Body of pancreas (tissue), 4 donors: ENCODE measurements around the gene VCAN. TPM values are rescaled to one million over a fixed set of nuclear protein-coding genes. Genes with fewer than 3 reads are reported as not detected.

Experiments
- ATAC-seq: fragments of 150-250 bp; one replicate; pipeline ENCODE4 v1.9.1; 2016
- DNase-seq, 4 donors: peaks; one replicate each; pipeline ENCODE4 v3.0.0-alpha.2; 2019
- H3K27ac ChIP-seq, 4 donors: fragments of 200-600 bp; sonication (generic); 1 replicate in 3 of 4; 2 replicates in 1 of 4; pipeline versions ENCODE4 v1.5.1 to v1.6.1; 2016 to 2019; ENCODE audit warnings: mild to moderate bottlenecking in 1 of 4, mixed read lengths in 1 of 4, moderate library complexity in 1 of 4
- H3K27me3 ChIP-seq, 2 donors: fragments of 200-600 bp; sonication (generic); one replicate each; pipeline ENCODE4 v1.6.0; 2016; ENCODE audit warnings: mild to moderate bottlenecking in 1 of 2
- H3K36me3 ChIP-seq, 2 donors: fragments of 200-600 bp; sonication (generic); replicated peaks in 1 of 2; 2 replicates each; pipeline ENCODE4 v1.5.1; 2016; ENCODE audit warnings: low read depth in 2 of 2; ENCODE audit not compliant: insufficient read depth in 1 of 2
- H3K4me1 ChIP-seq: fragments of 200-600 bp; sonication (generic); one replicate; pipeline ENCODE4 v1.6.0; 2016
- H3K4me3 ChIP-seq, 2 donors: fragments of 200-600 bp; sonication (generic); 1 replicate in 1 of 2; 2 replicates in 1 of 2; pipeline ENCODE4 v1.5.1; 2016 to 2019
- H3K9me3 ChIP-seq, 3 donors: fragments of 200-600 bp; sonication (generic); 1 replicate in 2 of 3; 2 replicates in 1 of 3; pipeline ENCODE4 v1.5.1; 2016
- CTCF ChIP-seq, 7 experiments: fragments of 450-650 bp in 4 of 7; fragments of 200-600 bp in 3 of 7; sonication (generic) in 3 of 7; IDR thresholded peaks; one replicate each; pipeline ENCODE4 v1.5.1; 2016 to 2019; ENCODE audit warnings: antibody characterized with exemption in 7 of 7
- POLR2A ChIP-seq, 3 donors: fragments of 450-650 bp; IDR thresholded peaks; one replicate each; pipeline ENCODE4 v1.6.1; 2016; ENCODE audit warnings: antibody characterized with exemption in 3 of 3, mild to moderate bottlenecking in 2 of 3
- WGBS, 2 donors: methylation state at CpG; one replicate each; pipeline ENCODE4 v1.1.5; 2017; 5-methylcytosine and 5-hydroxymethylcytosine counted together
- intact Hi-C: fragments of 100-400 bp; cut with DNase I; formaldehyde crosslinking; loops from one replicate; pipeline ENCODE4 v1.15.1; 2023
- total RNA-seq, 2 donors: library from RNA; depleted of rRNA; stranded (reverse); fragments of >200 nt; gene quantifications; one replicate each; pipeline ENCODE4 v1.1.0, GENCODE V29; 2016

VCAN gene
- total RNA-seq, 2 donors from 2014 or later, result 19.4 to 33.7 TPM

- Histone ChIP-seq H3K27me3 (no peaks in the 10 kb centered on the region), H3K4me3 (no peak overlapping the region), H3K36me3 (no peaks in the 10 kb centered on the region), H3K4me1 (peaks cover 7% of the 10 kb centered on the region), H3K9me3 (no peaks in the 10 kb centered on the region), H3K27ac (no peak overlapping the region)
- TF ChIP-seq POLR2A (IDR thresholded peaks at IDR 0.05) (no peak), CTCF (IDR thresholded peaks at IDR 0.05) (no peak)
- ATAC-seq, result no peak
- 44 to 50% methylated on average over 1 of the region's 1 CpG for WGBS, 2 donors
- intact Hi-C loops, result no loop called here
- DNase-seq, result no peak
Measured at GRCh38 chr5:83551821-83552220, 80.3 kb downstream of the VCAN start.

- Histone ChIP-seq H3K27me3 (no peaks in the 10 kb centered on the region), H3K4me3 (no peak overlapping the region), H3K36me3 (no peaks in the 10 kb centered on the region), H3K27ac (no peak overlapping the region), H3K9me3 (no peaks in the 10 kb centered on the region), H3K4me1 (peaks cover 7% of the 10 kb centered on the region)
- TF ChIP-seq POLR2A (IDR thresholded peaks at IDR 0.05), result no peak
- no peak for TF ChIP-seq CTCF (IDR thresholded peaks at IDR 0.05)
- ATAC-seq (no peak), DNase-seq (no peak)
- intact Hi-C loops, result no loop called here
Measured at GRCh38 chr5:83552275-83552674, 80.7 kb downstream of the VCAN start.

GRCh38 chr5:83553000-83553486 is 81.5 kb downstream of the VCAN start:
- intact Hi-C loops, result no loop called here
- Histone ChIP-seq H3K9me3 (no peaks in the 10 kb centered on the region), H3K4me1 (peaks cover 7% of the 10 kb centered on the region), H3K36me3 (no peaks in the 10 kb centered on the region), H3K27me3 (no peaks in the 10 kb centered on the region), H3K27ac (no peak overlapping the region), H3K4me3 (no peak overlapping the region)
- peak; percentile 67 for ATAC-seq
- DNase-seq, result peak in 3 of 4 donors; percentile 11 to 25 (median 16)
- no peak for TF ChIP-seq CTCF (IDR thresholded peaks at IDR 0.05)
- TF ChIP-seq POLR2A (IDR thresholded peaks at IDR 0.05), result no peak
- WGBS, 2 donors, result 48 to 53% methylated on average over 9 of the region's 9 CpGs

- Histone ChIP-seq H3K36me3 (no peaks in the 10 kb centered on the region), H3K27ac (no peak overlapping the region), H3K9me3 (no peaks in the 10 kb centered on the region), H3K4me3 (no peak overlapping the region), H3K27me3 (no peaks in the 10 kb centered on the region), H3K4me1 (peaks cover 7% of the 10 kb centered on the region)
- no peak for TF ChIP-seq CTCF (IDR thresholded peaks at IDR 0.05)
- no peak for TF ChIP-seq POLR2A (IDR thresholded peaks at IDR 0.05)
- 38 to 50% methylated on average over 5 of the region's 5 CpGs for WGBS, 2 donors
- ATAC-seq, result no peak
- intact Hi-C loops, result no loop called here
- no peak for DNase-seq
Measured at GRCh38 chr5:83554133-83554532, 82.6 kb downstream of the VCAN start.

GRCh38 chr5:83554686-83555085 is 83.1 kb downstream of the VCAN start:
- H3K27me3 ChIP-seq, result no peaks in the 10 kb centered on the region
- no peak for ATAC-seq
- TF ChIP-seq POLR2A (IDR thresholded peaks at IDR 0.05) (no peak), CTCF (IDR thresholded peaks at IDR 0.05) (no peak)
- DNase-seq, result no peak
- H3K4me3 ChIP-seq, result no peak overlapping the region
- H3K27ac ChIP-seq, result no peak overlapping the region
- 50 to 68% methylated on average over 1 of the region's 1 CpG for WGBS, 2 donors
- H3K4me1 ChIP-seq, result peaks cover 5% of the 10 kb centered on the region
- H3K9me3 ChIP-seq, result no peaks in the 10 kb centered on the region
- no peaks in the 10 kb centered on the region for H3K36me3 ChIP-seq
- intact Hi-C loops, result no loop called here
